ENCODE results near the gene NRSN2.

Gene NRSN2

DNA sequence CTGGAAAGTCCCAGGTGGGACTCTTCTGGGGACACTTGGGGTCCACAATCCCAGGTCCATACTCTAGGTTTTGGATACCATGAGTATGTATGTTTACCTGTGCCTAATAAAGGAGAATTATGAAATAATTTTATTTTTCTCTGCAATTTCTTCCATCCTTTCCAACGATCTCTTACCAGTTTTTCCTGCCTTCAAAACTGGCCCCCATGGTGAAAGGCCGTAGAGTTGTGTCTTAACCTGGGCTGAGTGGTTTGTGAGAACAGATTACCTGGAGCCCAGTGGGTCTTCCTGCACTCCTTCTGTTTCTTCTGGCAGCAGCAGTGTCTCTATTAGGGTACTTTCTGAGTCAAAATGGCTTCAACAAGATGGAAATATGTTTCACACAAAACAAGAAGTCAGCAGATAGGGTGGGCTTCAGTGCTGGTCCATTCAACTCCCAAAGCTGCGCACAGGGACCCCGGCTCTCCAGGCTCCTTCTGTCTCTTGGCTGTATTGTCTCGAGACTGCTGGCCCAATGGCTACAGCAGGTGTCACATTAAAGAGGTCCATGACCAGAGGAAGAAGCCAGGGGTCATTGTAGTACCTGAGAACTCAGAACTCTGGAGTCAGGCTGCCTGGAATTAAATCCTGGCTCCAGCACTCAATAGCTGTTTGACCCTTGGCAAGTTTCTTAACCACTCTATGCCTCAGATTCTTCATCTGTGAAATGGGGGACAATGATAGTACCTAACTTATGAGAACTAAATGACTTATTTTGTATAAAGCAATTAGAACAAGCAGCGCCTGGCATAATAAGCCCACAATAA, 50.7 kb downstream of the NRSN2 start:
- no peak for DNase-seq (ENCODE audit: low read depth in 2 of 2)

DNA sequence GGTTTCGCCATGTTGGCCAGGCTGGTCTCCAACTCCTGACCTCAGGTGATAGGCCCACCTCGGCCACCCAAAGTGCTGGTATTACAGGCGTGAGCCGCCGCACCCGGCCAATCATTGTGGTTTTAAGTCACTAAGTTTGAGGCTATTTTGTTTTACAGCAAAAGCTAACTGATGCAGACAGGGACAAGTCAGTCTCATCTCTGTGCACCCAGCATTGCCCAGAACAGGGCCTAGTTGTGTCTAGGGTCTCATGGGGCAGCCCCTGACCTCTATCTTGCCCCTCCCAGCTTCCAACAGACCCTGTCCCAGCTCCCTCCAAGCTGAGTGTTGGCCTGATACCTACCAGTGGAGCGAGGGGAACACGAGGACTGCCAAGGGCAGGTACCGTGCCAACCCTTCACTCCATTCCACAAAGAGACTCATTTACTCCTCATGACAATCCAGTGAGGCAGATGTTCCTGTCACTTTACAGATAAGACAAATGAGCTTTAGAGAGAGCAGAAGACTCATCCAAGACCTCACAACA, 52.3 kb downstream of the NRSN2 start:
- DNase-seq (ENCODE audit: low read depth in 2 of 2) = no peak

DNA sequence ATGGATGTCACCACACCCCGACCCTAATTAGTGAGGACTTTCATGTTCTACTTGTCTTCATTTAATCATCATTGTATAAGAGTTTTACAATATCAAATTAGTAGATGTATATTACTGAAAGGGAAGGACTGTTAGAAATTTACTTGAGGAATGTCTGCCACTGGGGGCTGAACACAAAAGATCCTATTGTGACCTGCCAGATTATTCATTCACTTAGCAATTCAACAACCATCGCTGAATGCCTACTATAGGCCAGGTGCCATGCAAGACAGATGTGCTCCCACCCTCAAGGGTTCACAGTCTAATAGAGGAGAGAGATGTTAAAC, 53.2 kb downstream of the NRSN2 start:
- DNase-seq (ENCODE audit: low read depth in 2 of 2) = no peak

DNA sequence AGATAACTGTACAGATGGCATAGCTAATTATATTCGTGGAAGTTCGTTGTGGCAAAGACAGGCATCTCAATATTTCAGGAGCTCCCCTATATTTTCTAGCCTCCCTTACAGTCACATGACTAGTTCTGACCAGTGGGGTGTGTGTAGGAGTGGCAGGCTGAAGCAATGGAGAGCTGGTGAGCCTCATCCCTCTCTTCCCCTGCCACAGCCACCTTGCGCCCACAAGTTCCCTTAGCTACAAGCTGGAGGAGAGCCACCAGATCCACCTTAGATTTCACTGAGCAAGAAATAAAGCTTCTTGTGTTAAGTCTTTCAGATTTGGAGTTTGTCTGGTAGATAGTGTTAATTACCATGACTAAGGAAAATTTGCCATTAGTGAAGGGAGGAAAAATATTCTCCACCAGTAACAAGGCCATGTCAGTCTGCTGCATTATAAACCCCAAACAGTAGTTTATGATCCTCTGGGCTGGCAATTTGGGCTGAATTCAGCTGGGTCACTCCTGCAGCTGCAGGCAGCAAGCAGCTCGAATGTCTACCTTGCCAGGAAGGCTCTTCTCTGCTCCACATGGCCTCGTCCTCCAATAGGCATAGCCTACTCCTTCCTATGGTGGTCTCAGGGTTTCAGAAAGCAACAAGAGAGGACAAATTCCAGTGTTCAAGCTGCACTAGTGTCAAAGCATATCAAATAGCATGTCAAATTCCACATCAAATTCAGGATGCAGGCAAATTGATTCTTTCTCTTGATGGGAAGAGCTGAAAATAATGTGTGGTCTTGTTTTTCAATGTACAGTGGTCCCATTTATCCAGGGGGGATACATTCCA, 53.8 kb downstream of the NRSN2 start:
- DNase-seq (ENCODE audit: low read depth in 2 of 2) = no peak

DNA sequence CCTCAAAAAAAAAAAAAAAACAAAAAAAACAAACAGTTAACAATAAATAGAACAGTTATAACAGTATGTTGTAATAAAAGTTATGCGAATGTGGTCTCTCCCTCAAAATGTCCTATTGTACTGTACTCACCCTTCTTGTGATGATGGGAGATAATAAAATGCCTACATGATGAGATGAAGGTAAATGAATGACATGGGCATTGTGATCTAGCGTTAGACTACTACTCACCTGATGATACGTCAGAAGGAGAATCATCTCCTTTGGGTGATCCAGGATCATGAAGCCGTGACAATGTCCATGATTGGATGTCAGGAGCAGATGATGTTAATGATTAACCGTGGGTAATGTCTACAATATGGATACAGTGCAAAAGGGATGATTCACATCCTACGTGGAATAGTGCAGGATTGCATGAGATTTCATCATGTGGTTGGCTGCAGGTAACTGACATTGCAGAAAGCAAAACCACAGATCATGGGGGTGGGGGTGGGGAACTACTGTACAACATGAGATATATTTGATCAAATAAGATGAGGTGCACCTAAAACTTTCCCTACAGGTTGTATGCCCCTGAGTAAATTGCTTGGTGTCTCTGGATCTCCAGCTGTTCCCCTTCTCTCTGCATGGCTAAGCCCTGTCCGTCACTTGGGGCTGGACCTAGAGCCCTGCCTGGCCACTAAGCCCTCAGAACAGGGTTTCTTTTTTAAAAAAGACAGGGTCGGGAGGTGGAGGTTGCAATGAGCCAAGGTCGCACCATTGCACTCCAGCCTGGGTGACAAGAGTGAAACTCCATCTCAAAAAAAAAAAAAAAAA, 55.0 kb downstream of the NRSN2 start:
- DNase-seq (ENCODE audit: low read depth in 2 of 2) = no peak

- DNase-seq (ENCODE audit: low read depth in 2 of 2) = no peak
These were observed 55.6 kb downstream of the NRSN2 start for GRCh38 chr20:402496-402885.

GRCh38 chr20:402898-403581, 56.1 kb downstream of the NRSN2 start:
- DNase-seq (ENCODE audit: low read depth in 2 of 2) = no peak

- DNase-seq (ENCODE audit: low read depth in 2 of 2) = no peak
These were observed 56.7 kb downstream of the NRSN2 start for GRCh38 chr20:403582-403957.

- no peak for DNase-seq (ENCODE audit: low read depth in 2 of 2)
These were observed 57.2 kb downstream of the NRSN2 start for GRCh38 chr20:404088-404487.

All from stimulated activated CD4-positive, alpha-beta T cell treated with anti-CD3 and anti-CD28 coated beads, Interleukin-1b, Interleukin-23, amount 100 ng/mL, for 1 hour (primary cell).